ENCODE data around the gene OCRL.

- no peak for TF ChIP-seq POLR2AphosphoS5 (IDR thresholded peaks at IDR 0.05)
- no peak for TF ChIP-seq CTCF (IDR thresholded peaks at IDR 0.05)
- TF ChIP-seq POLR2A (IDR thresholded peaks at IDR 0.05): no peak
These were observed 89.8 kb downstream of the OCRL start for GRCh38 chrX:129629837-129630236.

Data from prostate gland (tissue), 2 donors.